GM21515 (cell line): ENCODE results near the gene PIK3CG.
"Not testable (repeated sequence)": the region's sequence is repeated elsewhere in the genome, so short reads cannot be mapped to it uniquely, and the experiment has no call there.

ENCODE experiments used
- ATAC-seq: cut with Tn5 transposase; IDR thresholded peaks from one replicate; pipeline ENCODE4 v1.9.1; 2021; ENCODE audit not compliant: unreplicated experiment

Gene PIK3CG

GRCh38 chr7:106936236-106936635 is 71.2 kb downstream of the PIK3CG start:
- ATAC-seq = no peak

- not testable (repeated sequence) for ATAC-seq
These were observed 73.0 kb downstream of the PIK3CG start for GRCh38 chr7:106938122-106938521.

GRCh38 chr7:106938803-106939202 is 73.7 kb downstream of the PIK3CG start:
- no peak for ATAC-seq

GRCh38 chr7:106944035-106944665 is 79.1 kb downstream of the PIK3CG start:
- no peak for ATAC-seq

DNA sequence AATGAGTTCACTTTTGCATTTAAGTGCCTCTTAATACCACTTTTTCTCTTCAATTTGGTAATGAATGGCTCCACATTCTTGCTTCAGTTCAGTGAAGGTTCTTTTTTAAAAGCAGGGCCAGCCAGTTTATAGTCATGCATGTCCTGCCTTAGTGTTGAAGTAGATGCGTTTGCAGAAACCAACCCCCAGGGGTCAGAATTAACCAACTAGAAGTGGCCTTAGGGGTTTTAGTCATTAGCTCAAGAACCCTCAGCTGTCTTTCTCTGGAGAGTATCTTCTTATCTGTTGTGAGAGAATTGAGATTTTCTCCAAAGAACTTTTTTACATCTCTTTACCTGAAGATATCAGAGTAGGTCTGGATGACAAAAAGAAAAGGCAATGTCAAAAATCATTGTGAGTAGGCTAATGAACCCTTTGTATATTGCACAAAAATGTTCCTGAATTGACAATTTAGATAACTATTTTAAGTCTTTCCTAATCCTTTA is 82.2 kb downstream of the PIK3CG start:
- no peak for ATAC-seq

GRCh38 chr7:106952001-106952657 is 87.0 kb downstream of the PIK3CG start:
- no peak for ATAC-seq

GRCh38 chr7:106952658-106953231 is 87.7 kb downstream of the PIK3CG start:
- no peak for ATAC-seq

GRCh38 chr7:106954840-106955239 is 89.8 kb downstream of the PIK3CG start:
- ATAC-seq = no peak

DNA sequence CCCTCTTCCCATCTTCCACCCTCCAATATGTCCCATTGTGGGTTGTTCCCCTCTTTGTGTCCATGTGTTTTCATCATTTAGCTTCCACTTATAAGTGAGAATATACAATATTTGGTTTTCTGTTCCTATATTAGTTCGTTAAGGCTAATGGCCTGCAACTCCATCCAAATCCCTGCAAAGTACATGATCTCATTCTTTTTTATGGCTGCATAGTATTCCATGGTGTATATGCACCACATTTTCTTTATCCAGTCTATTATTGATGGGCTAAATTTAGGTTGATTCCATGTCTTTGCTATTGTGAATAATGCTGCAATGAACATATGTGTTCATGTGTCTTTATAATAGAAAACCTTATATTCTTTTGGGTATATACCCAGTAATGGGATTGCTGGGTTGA is 90.8 kb downstream of the PIK3CG start:
- not testable (repeated sequence) for ATAC-seq
